T-cell (primary cell): ENCODE measurements around the gene VPS33A. TPM values are rescaled to one million over a fixed set of nuclear protein-coding genes. Genes with fewer than 3 reads are reported as not detected.

Experiments
- ATAC-seq, 4 experiments: fragments of 200-7000 bp in 3 of 4; fragments of 150-1000 bp in 1 of 4; cut with Tn5 transposase; replicated peaks in 1 of 4; 1 replicate in 3 of 4; 2 replicates in 1 of 4; pipeline ENCODE4 v1.10.0; 2021; ENCODE audit warnings: moderate library complexity in 3 of 4, mild to moderate bottlenecking in 2 of 4, moderate number of reproducible peaks in 1 of 4
- CTCF ChIA-PET, 2 donors: fragments of 300-600 bp; sonication (Branson Sonifier 250); formaldehyde crosslinking; loops; one replicate each; lab custom pipeline; 2022; ENCODE audit warnings: antibody characterized with exemption in 2 of 2; lab: Charles Lee
- POLR2A ChIA-PET, 2 donors: fragments of 300-600 bp; sonication (Branson Sonifier 250); formaldehyde crosslinking; loops; one replicate each; lab custom pipeline; 2022; ENCODE audit warnings: antibody characterized with exemption in 2 of 2; lab: Charles Lee
- DNase-seq, 35 experiments: peaks; one replicate each; pipeline versions ENCODE4 v3.0.0 to v3.0.0-alpha.2; 2013 to 2023
- H3K27ac ChIP-seq: one replicate; pipeline ENCODE4 v1.5.1; 2013; ENCODE audit warnings: low read length
- H3K27me3 ChIP-seq, 2 experiments: replicated peaks in 1 of 2; 1 replicate in 1 of 2; 2 replicates in 1 of 2; pipeline versions ENCODE4 v1.6.1 to v1.7.0; 2013; ENCODE audit warnings: low read length in 1 of 2, mixed read lengths in 1 of 2; ENCODE audit not compliant: control insufficient read depth in 2 of 2, insufficient read depth in 2 of 2; ENCODE audit errors: extremely low read depth in 1 of 2
- H3K36me3 ChIP-seq, 2 donors: 1 replicate in 1 of 2; 2 replicates in 1 of 2; pipeline versions ENCODE4 v1.6.1 to v1.7.0; 2013; ENCODE audit warnings: low read length in 1 of 2; ENCODE audit not compliant: control insufficient read depth in 2 of 2, insufficient read depth in 1 of 2; ENCODE audit errors: extremely low read depth in 1 of 2
- H3K4me1 ChIP-seq, 2 experiments: 1 replicate in 1 of 2; 2 replicates in 1 of 2; pipeline versions ENCODE4 v1.6.1 to v1.7.0; 2013; ENCODE audit warnings: low read length in 2 of 2, mixed read lengths in 1 of 2; ENCODE audit not compliant: insufficient read depth in 2 of 2, control insufficient read depth in 1 of 2; ENCODE audit errors: extremely low read depth in 1 of 2
- H3K4me3 ChIP-seq, 2 donors: 1 replicate in 1 of 2; 2 replicates in 1 of 2; pipeline versions ENCODE4 v1.5.1 to v1.7.0; 2013; ENCODE audit warnings: mild to moderate bottlenecking in 2 of 2, low read length in 1 of 2, moderate library complexity in 1 of 2; ENCODE audit not compliant: control insufficient read depth in 1 of 2; ENCODE audit errors: extremely low read depth in 1 of 2
- H3K9me3 ChIP-seq: 2 replicates; pipeline ENCODE4 v1.7.0; 2013
- H3K27ac Mint-ChIP-seq, 2 donors: one replicate each; pipeline ENCODE4 v1.8.0; 2020 to 2021; ENCODE audit warnings: mild to moderate bottlenecking in 2 of 2, mixed read lengths in 2 of 2
- H3K27me3 Mint-ChIP-seq, 2 donors: one replicate each; pipeline ENCODE4 v1.8.0; 2021 to 2022; ENCODE audit warnings: mixed read lengths in 2 of 2
- H3K36me3 Mint-ChIP-seq: one replicate; pipeline ENCODE4 v1.8.0; 2021; ENCODE audit warnings: mixed read lengths
- H3K4me1 Mint-ChIP-seq, 3 donors: one replicate each; pipeline ENCODE4 v1.8.0; 2020 to 2022; ENCODE audit warnings: mixed read lengths in 3 of 3, mild to moderate bottlenecking in 1 of 3
- H3K4me3 Mint-ChIP-seq, 3 donors: one replicate each; pipeline ENCODE4 v1.8.0; 2020 to 2022; ENCODE audit warnings: mild to moderate bottlenecking in 3 of 3, mixed read lengths in 3 of 3, moderate library complexity in 3 of 3
- H3K9me3 Mint-ChIP-seq, 3 donors: one replicate each; pipeline ENCODE4 v1.8.0; 2020 to 2022; ENCODE audit warnings: mixed read lengths in 3 of 3
- WGBS: methylation state at CpG from one replicate; pipeline ENCODE4 v1.1.5; 2013; ENCODE audit warnings: missing lambda C conversion rate; ENCODE audit not compliant: insufficient coverage; 5-methylcytosine and 5-hydroxymethylcytosine counted together
- total RNA-seq, 35 experiments: library from RNA in 6 of 35; stranded (reverse) in 6 of 35; fragments of 120-200 nt in 1 of 35; gene quantifications; one replicate each; pipeline versions ENCODE4 v1.2.1 to v1.2.4 and lab custom pipeline; 2013 to 2026

Gene VPS33A
- total RNA-seq, 5 donors from 2014 or later (not counting 1 experiment from before 2014, with no cell fraction given) = 22.7 to 35.0 (median 29.5) TPM

DNA sequence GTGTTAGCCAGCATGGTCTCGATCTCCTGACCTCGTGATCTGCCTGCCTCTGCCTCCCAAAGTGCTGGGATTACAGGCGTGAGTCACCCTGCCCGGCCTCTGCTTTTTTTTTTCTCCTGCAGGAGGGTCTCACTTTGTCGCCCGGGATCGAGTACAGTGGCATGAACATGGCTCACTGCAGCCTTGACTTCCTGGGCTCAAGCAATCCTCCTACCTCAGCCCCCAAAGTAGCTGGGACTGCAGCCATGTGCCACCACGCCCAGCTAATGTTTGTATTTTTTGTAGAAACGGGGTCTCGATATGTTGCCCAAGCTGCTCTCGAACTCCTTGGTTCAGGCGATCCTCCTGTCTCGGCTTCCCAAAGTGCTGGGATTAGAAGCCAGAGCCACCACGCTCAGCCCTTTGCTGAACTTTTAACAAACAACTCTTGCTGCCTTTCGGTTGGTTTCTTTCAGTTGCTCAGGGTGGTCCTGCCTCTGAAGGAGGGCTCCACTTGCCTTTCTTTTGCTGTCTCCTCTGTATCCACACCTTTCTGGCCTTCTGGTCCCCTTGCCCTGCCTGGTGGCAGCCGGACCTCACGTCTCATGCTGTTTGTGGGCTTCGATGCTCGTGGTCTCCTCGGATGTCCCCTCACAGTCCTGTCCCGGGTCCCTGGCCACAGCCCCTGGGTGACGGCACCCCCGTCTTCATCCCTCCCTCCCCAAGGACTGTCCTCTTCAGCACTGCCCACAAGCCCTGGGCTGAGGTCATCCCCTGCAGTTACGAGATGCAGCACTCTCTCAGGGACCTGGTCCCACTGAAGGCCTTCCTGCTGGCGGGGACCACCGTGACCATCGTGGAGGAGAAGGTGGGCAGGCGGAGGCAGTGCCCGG is 66.6 kb downstream of the VPS33A start:
- Histone ChIP-seq H3K36me3 (no peaks in the 10 kb centered on the region), H3K27me3 (peaks cover 2 to 45% of the 10 kb centered on the region in 2 experiments), H3K9me3 (no peaks in the 10 kb centered on the region), H3K27ac (no peak overlapping the region), H3K4me1 (peaks cover 5 to 16% of the 10 kb centered on the region in 2 experiments), H3K4me3 (no peak overlapping the region)
- Mint-ChIP-seq H3K9me3 (peaks cover 0 to 10% (median 4%) of the 10 kb centered on the region in 3 donors), H3K27ac (no peak overlapping the region), H3K4me1 (peaks cover 3 to 12% (median 11%) of the 10 kb centered on the region in 3 donors), H3K36me3 (no peaks in the 10 kb centered on the region), H3K27me3 (peaks cover 8 to 19% of the 10 kb centered on the region in 2 donors), H3K4me3 (no peak overlapping the region)
- POLR2A ChIA-PET = no interaction called here
- CTCF ChIA-PET = no interaction called here
- no peak for ATAC-seq
- no peak for DNase-seq
- 92% methylated on average over 23 of the region's 29 CpGs for WGBS

DNA sequence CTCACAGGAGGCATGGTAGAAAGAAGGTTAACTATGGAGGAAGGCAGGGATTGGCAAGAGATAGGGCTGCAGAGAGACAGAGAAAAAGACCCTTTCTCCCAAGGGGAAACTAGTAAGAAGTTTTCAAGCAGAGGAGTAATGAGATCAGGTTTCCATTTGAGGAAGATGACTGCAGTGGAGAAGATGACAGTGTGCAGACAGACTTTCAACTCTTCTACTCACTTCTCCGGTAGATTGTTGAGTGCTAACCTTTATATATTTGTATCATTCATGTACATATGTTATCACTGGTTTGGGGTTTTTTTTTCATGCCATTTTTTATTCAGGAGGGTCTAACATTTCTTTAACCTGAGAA is 68.7 kb downstream of the VPS33A start:
- H3K27me3 Mint-ChIP-seq = peaks cover 8 to 19% of the 10 kb centered on the region in 2 donors
- Histone ChIP-seq H3K27ac (no peak overlapping the region), H3K9me3 (no peaks in the 10 kb centered on the region), H3K36me3 (no peaks in the 10 kb centered on the region), H3K27me3 (peaks cover 0 to 42% of the 10 kb centered on the region in 2 experiments), H3K4me1 (peaks cover under 1 to 1% of the 10 kb centered on the region in 2 experiments), H3K4me3 (no peak overlapping the region)
- no peaks in the 10 kb centered on the region for H3K36me3 Mint-ChIP-seq
- no peak overlapping the region for H3K4me3 Mint-ChIP-seq
- peaks cover 0 to 12% (median 4%) of the 10 kb centered on the region in 3 donors for H3K9me3 Mint-ChIP-seq
- H3K4me1 Mint-ChIP-seq = peaks cover 0 to 3% (median 3%) of the 10 kb centered on the region in 3 donors
- ChIA-PET POLR2A (no interaction called here), CTCF (no interaction called here)
- no peak for DNase-seq
- no peak overlapping the region for H3K27ac Mint-ChIP-seq
- WGBS = no CpG with 5 or more reads among the region's 1 CpG
- no peak for ATAC-seq

DNA sequence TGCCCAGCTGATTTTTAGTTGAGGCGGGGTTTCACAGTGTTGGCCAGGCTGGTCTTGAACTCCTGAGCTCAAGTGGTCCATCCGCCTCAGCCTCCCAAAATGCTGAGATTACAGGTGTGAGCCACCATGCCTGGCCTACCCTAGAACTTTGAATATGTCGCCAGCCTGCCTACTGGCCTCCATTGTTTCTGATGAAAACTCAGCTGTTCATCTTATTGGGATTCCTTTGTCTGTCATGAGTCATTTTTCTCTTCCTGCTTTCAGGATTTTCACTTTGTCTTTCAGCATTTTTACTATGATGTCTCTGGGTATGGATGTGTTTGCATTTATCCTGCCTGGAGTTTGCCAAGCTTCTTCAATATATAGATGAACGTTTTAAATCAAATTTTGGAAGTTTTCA is 70.9 kb downstream of the VPS33A start:
- POLR2A ChIA-PET = interaction anchor here in 1 of 2 donors (0.5 kb wide), 1 partner anchor 146 kb away, joined by 11 read pairs; no protein-coding TSS in a partner anchor

DNA sequence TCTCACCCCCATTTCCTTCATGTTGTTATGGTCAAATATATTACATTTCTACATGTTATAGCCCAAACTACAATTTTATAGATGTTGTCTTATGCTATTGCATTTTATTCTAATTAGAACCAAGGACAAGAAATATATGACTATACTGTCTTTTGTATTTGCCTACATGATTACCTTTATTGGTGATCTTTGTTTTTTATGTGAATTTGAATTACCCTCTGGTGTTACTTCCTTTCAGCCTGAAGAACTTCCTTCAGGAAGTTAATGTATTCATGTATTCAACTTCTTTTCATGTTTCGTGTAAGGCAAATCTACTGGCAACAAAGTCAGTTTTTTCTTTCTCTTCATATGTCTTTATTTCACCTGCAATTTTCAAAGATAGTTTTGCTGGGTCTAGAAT is 71.5 kb downstream of the VPS33A start:
- DNase-seq = no peak
- H3K27me3 ChIP-seq = peaks cover 0 to 34% of the 10 kb centered on the region in 2 experiments
- H3K27ac Mint-ChIP-seq = no peak overlapping the region
- POLR2A ChIA-PET = interaction anchor here in 1 of 2 donors (0.5 kb wide), 2 partner anchors 321 to 430 kb away, joined by 4 to 5 read pairs; no protein-coding TSS in a partner anchor
- no peak overlapping the region for H3K4me3 ChIP-seq
- no peak overlapping the region for H3K27ac ChIP-seq
- CTCF ChIA-PET = interaction anchor here in 1 of 2 donors (1.0 kb wide), 1 partner anchor 64 kb away, joined by 3 read pairs; no protein-coding TSS in a partner anchor
- H3K4me3 Mint-ChIP-seq = no peak overlapping the region
- H3K36me3 ChIP-seq = no peaks in the 10 kb centered on the region
- no peaks in the 10 kb centered on the region for H3K9me3 ChIP-seq
- ATAC-seq = no peak
- H3K4me1 Mint-ChIP-seq = no peaks in the 10 kb centered on the region
- no peaks in the 10 kb centered on the region for H3K36me3 Mint-ChIP-seq
- WGBS = no CpG with 5 or more reads among the region's 1 CpG
- H3K9me3 Mint-ChIP-seq = peaks cover 0 to 12% (median 4%) of the 10 kb centered on the region in 3 donors
- peaks cover 3 to 21% of the 10 kb centered on the region in 2 donors for H3K27me3 Mint-ChIP-seq
- peaks cover 0 to 6% of the 10 kb centered on the region in 2 experiments for H3K4me1 ChIP-seq

More for the DNA sequence above, 70.9 kb downstream of the VPS33A start:
- ATAC-seq = no peak
- WGBS = 96% methylated on average over 3 of the region's 4 CpGs
- Mint-ChIP-seq H3K4me1 (no peaks in the 10 kb centered on the region), H3K27ac (no peak overlapping the region), H3K27me3 (peaks cover 8 to 23% of the 10 kb centered on the region in 2 donors), H3K4me3 (no peak overlapping the region), H3K9me3 (peaks cover 0 to 12% (median 4%) of the 10 kb centered on the region in 3 donors), H3K36me3 (no peaks in the 10 kb centered on the region)
- Histone ChIP-seq H3K9me3 (no peaks in the 10 kb centered on the region), H3K4me3 (no peak overlapping the region), H3K27ac (no peak overlapping the region), H3K36me3 (no peaks in the 10 kb centered on the region), H3K27me3 (peaks cover 0 to 36% of the 10 kb centered on the region in 2 experiments), H3K4me1 (peaks cover 0 to 6% of the 10 kb centered on the region in 2 experiments)
- CTCF ChIA-PET = interaction anchor here in 1 of 2 donors (0.6 kb wide), 1 partner anchor 92 kb away, joined by 4 read pairs; no protein-coding TSS in a partner anchor
- DNase-seq = no peak

DNA sequence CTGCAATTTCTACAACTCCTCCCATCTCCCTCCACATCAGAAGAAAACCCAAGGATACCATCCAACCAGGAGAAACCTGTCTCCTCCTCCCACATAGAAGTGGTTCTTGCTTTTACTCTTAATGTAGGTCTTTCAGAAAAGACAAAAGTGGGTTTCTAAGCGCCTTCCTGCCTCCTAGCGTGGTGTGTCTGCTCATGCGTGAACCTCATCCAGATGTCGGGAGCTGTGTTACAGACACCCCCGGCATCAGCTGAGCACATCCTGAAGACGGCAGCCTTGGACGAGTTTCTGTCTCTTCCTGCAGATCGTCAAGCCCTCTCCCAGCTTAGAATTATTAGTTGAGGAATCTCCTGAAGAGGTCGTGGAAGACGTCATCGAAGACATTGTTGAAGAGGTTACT is 73.9 kb downstream of the VPS33A start:
- DNase-seq (no peak), ATAC-seq (no peak)
- ChIA-PET CTCF (interaction anchor here (0.5 to 0.6 kb wide), 2 partner anchors 48 to 714 kb away, joined by 3 to 4 read pairs; no protein-coding TSS in a partner anchor), POLR2A (no interaction called here)
- H3K4me1 Mint-ChIP-seq = no peaks in the 10 kb centered on the region
- Histone ChIP-seq H3K9me3 (no peaks in the 10 kb centered on the region), H3K27me3 (peaks cover 0 to 22% of the 10 kb centered on the region in 2 experiments), H3K36me3 (no peaks in the 10 kb centered on the region), H3K4me1 (peaks cover 0 to 6% of the 10 kb centered on the region in 2 experiments), H3K4me3 (no peak overlapping the region), H3K27ac (no peak overlapping the region)
- WGBS = 93% methylated on average over 11 of the region's 11 CpGs
- peaks cover 0 to 12% (median 4%) of the 10 kb centered on the region in 3 donors for H3K9me3 Mint-ChIP-seq
- no peaks in the 10 kb centered on the region for H3K36me3 Mint-ChIP-seq
- no peak overlapping the region for H3K4me3 Mint-ChIP-seq
- no peak overlapping the region for H3K27ac Mint-ChIP-seq
- peaks cover 0 to 9% of the 10 kb centered on the region in 2 donors for H3K27me3 Mint-ChIP-seq
